ENCODE results near the gene NAA25.

- TF ChIP-seq EZH2 (IDR thresholded peaks at IDR 0.05; ENCODE audit: insufficient read depth, low read length) = no peak
- no peak for TF ChIP-seq CTCF (IDR thresholded peaks at IDR 0.05; ENCODE audit: insufficient read depth, low read depth, low read length)
Observed at GRCh38 chr12:112149596-112149995, 41.0 kb upstream of the NAA25 start.
